Esophagus muscularis mucosa (tissue), 4 donors: ENCODE measurements around the gene SLCO2A1. TPM values are rescaled to one million over a fixed set of nuclear protein-coding genes. Genes with fewer than 3 reads are reported as not detected.

Experiments used
- DNase-seq: peaks from one replicate; pipeline ENCODE4 v3.0.0-alpha.2; 2017; ENCODE audit errors: extremely low spot score
- H3K27ac ChIP-seq, 4 donors: fragments of 200-600 bp; sonication (generic); replicated peaks in 1 of 4; 1 replicate in 3 of 4; 2 replicates in 1 of 4; pipeline ENCODE4 v1.5.1; 2016 to 2019; ENCODE audit warnings: mild to moderate bottlenecking in 1 of 4
- H3K27me3 ChIP-seq, 4 donors: fragments of 200-600 bp; sonication (generic); one replicate each; pipeline versions ENCODE4 v1.5.1 to v1.6.0; 2016 to 2019
- H3K36me3 ChIP-seq, 4 donors: fragments of 200-600 bp; sonication (generic); one replicate each; pipeline ENCODE4 v1.5.1; 2016 to 2019
- H3K4me1 ChIP-seq, 4 donors: fragments of 200-600 bp; sonication (generic); one replicate each; pipeline ENCODE4 v1.5.1; 2016 to 2019
- H3K4me3 ChIP-seq, 4 donors: fragments of 200-600 bp; sonication (generic); 1 replicate in 2 of 4; 2 replicates in 2 of 4; pipeline ENCODE4 v1.5.1; 2016 to 2019; ENCODE audit warnings: mild to moderate bottlenecking in 4 of 4, moderate library complexity in 1 of 4
- H3K9me3 ChIP-seq, 4 donors: fragments of 200-600 bp; sonication (generic); 1 replicate in 3 of 4; 2 replicates in 1 of 4; pipeline ENCODE4 v1.5.1; 2016 to 2019
- CTCF ChIP-seq, 3 experiments: fragments of 200-600 bp in 2 of 3; fragments of 450-650 bp in 1 of 3; sonication (generic) in 2 of 3; IDR thresholded peaks; one replicate each; pipeline ENCODE4 v1.5.1; 2017 to 2019; ENCODE audit warnings: antibody characterized with exemption in 3 of 3, mild to moderate bottlenecking in 2 of 3, moderate library complexity in 1 of 3
- EP300 ChIP-seq: sonication (generic); formaldehyde crosslinking; IDR thresholded peaks from one replicate; pipeline ENCODE4 v1.6.1; 2017; ENCODE audit warnings: antibody characterized with exemption
- POLR2A ChIP-seq: fragments of 450-650 bp; IDR thresholded peaks from one replicate; pipeline ENCODE4 v1.6.1; 2017; ENCODE audit warnings: antibody characterized with exemption, moderate library complexity, mild to moderate bottlenecking, low read depth
- POLR2AphosphoS5 ChIP-seq, 2 donors: sonication (generic); formaldehyde crosslinking; IDR thresholded peaks; one replicate each; pipeline ENCODE4 v1.6.1; 2017; ENCODE audit warnings: antibody characterized with exemption in 2 of 2
- WGBS: methylation state at CpG from one replicate; pipeline ENCODE4 v1.1.5; 2018; 5-methylcytosine and 5-hydroxymethylcytosine counted together
- intact Hi-C: fragments of 100-400 bp; cut with DNase I; formaldehyde crosslinking; loops from one replicate; pipeline ENCODE4 v1.15.1; 2023
- total RNA-seq, 4 donors: library from RNA; depleted of rRNA; stranded (reverse); fragments of >200 nt; gene quantifications; one replicate each; pipeline versions ENCODE4 v1.1.0 to v1.2.1, GENCODE V29; 2016

The SLCO2A1 gene
- total RNA-seq, 4 donors from 2014 or later, result 8.3 to 17.6 (median 13.8) TPM

- intact Hi-C loops, result no loop called here
- WGBS, result 10% methylated on average over 27 of the region's 37 CpGs
- Histone ChIP-seq H3K9me3 (no peaks in the 10 kb centered on the region), H3K36me3 (no peaks in the 10 kb centered on the region), H3K27ac (peak overlapping the region; percentile 52 to 64 (median 58)), H3K4me3 (peak overlapping the region; percentile 82 to 93 (median 83)), H3K27me3 (peaks cover 0 to 15% (median 0%) of the 10 kb centered on the region in 4 donors), H3K4me1 (peaks cover 17 to 30% (median 25%) of the 10 kb centered on the region in 4 donors)
- DNase-seq, result peak; percentile 84
- TF ChIP-seq CTCF (IDR thresholded peaks at IDR 0.05) (no peak), EP300 (no peak), POLR2A (no peak), POLR2AphosphoS5 (IDR thresholded peaks at IDR 0.05) (no peak)
Measured at GRCh38 chr3:133896002-133896761, 133.5 kb downstream of the SLCO2A1 start.

- peak within 1 kb of the TSS; percentile 52 to 64 (median 58) for H3K27ac ChIP-seq
- no peak for TF ChIP-seq POLR2AphosphoS5 (IDR thresholded peaks at IDR 0.05)
- no peak for TF ChIP-seq CTCF (IDR thresholded peaks at IDR 0.05)
Measured at GRCh38 chr3:133895208-133896001, 134.3 kb downstream of the SLCO2A1 start, which contains the start of gene RAB6B. Gene RAB6B (minus strand): TSS chr3:133895882. CDS start chr3:133895466, 416 bp downstream.

GRCh38 chr3:133894353-133895207 is 135.1 kb downstream of the SLCO2A1 start:
- Histone ChIP-seq H3K4me3 (peak overlapping the region; percentile 82 to 93 (median 83)), H3K27me3 (peaks cover 0 to 15% (median 0%) of the 10 kb centered on the region in 4 donors), H3K36me3 (no peaks in the 10 kb centered on the region), H3K9me3 (no peaks in the 10 kb centered on the region), H3K4me1 (peaks cover 17 to 30% (median 25%) of the 10 kb centered on the region in 4 donors), H3K27ac (peak overlapping the region in 3 of 4 donors; percentile 52 to 64 (median 62))
- DNase-seq, result peak; percentile 90
- intact Hi-C loops, result no loop called here
- WGBS, result 3% methylated on average over 24 of the region's 52 CpGs
- TF ChIP-seq EP300, result no peak
- TF ChIP-seq CTCF (IDR thresholded peaks at IDR 0.05), result no peak
- no peak for TF ChIP-seq POLR2A
- no peak for TF ChIP-seq POLR2AphosphoS5 (IDR thresholded peaks at IDR 0.05)

More at GRCh38 chr3:133895208-133896001, 134.3 kb downstream of the SLCO2A1 start, which contains the start of gene RAB6B:
- Histone ChIP-seq H3K27me3 (peaks cover 0 to 15% (median 0%) of the 10 kb centered on the region in 4 donors), H3K4me3 (peak within 1 kb of the TSS; percentile 82 to 93 (median 83)), H3K36me3 (no peaks in the 10 kb centered on the region), H3K4me1 (peaks cover 17 to 30% (median 25%) of the 10 kb centered on the region in 4 donors), H3K9me3 (no peaks in the 10 kb centered on the region)
- intact Hi-C loops, result no loop called here
- WGBS, result under 1% methylated on average over 53 of the region's 80 CpGs
- peak; percentile 90 for DNase-seq

- 100% methylated on average over 4 of the region's 6 CpGs for WGBS
- TF ChIP-seq CTCF (IDR thresholded peaks at IDR 0.05), result no peak
- TF ChIP-seq EP300, result no peak
- TF ChIP-seq POLR2AphosphoS5 (IDR thresholded peaks at IDR 0.05), result no peak
- TF ChIP-seq POLR2A, result no peak
- Histone ChIP-seq H3K4me1 (peaks cover 17 to 30% (median 25%) of the 10 kb centered on the region in 4 donors), H3K36me3 (no peaks in the 10 kb centered on the region), H3K9me3 (no peaks in the 10 kb centered on the region), H3K27me3 (peaks cover 0 to 15% (median 0%) of the 10 kb centered on the region in 4 donors), H3K4me3 (peak overlapping the region in 3 of 4 donors; percentile 82 to 93 (median 83)), H3K27ac (no peak overlapping the region)
- peak; percentile 86 for DNase-seq
- intact Hi-C loops, result no loop called here
Measured at GRCh38 chr3:133893683-133894352, 135.9 kb downstream of the SLCO2A1 start.
